Measurements from ENCODE around the gene PAQR5.
"Not testable (repeated sequence)": the region's sequence is repeated elsewhere in the genome, so short reads cannot be mapped to it uniquely, and the experiment has no call there.

PAQR5 gene

GRCh38 chr15:69375151-69375790, 76.6 kb downstream of the PAQR5 start:
- Histone ChIP-seq H3K9ac (ENCODE audit: low read depth, low read length) (no peak overlapping the region), H3K36me3 (ENCODE audit: insufficient read depth, low read length) (no peaks in the 10 kb centered on the region), H3K4me1 (ENCODE audit: insufficient read depth, low read length) (no peaks in the 10 kb centered on the region), H3K9me3 (ENCODE audit: control insufficient read depth, insufficient read depth, low read length) (no peaks in the 10 kb centered on the region)

DNA sequence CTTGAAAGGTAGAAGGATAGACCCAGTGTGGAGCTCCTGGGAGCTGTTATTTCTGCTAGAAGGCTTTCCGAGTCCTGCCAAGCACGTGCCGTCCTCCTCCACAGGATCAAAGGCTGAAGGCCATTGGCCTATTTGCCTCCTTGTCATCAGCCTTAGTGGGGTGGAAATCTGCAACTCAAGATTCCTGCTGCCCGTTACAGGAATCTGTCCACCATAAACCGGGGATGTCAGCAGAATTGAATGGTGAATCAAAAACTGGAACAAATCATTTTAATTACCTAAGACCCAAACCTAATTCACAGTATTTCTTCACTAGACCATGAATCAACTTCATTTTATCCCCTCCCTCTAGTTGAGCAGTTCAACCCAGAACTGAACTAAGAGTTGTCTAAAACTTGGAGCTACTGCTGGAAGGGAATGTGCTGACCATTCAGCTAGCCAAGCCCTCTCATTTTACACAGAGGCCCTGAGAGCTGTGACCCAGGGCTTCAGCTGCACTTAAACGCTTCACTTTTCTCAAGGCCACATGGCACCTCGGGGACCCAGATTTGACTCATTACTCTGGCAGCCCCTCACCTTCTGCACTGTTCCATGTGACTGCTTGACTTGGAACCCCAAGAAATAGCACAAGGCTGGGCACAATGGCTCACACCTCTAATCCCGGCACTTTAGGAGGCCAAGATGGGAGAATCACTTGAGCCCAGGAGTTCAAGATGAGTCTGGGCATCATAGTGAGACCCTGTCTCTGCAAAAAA, 78.7 kb downstream of the PAQR5 start:
- no peaks in the 10 kb centered on the region for H3K36me3 ChIP-seq (ENCODE audit: insufficient read depth, low read length)
- H3K4me1 ChIP-seq (ENCODE audit: insufficient read depth, low read length) = no peaks in the 10 kb centered on the region
- no peaks in the 10 kb centered on the region for H3K9me3 ChIP-seq (ENCODE audit: control insufficient read depth, insufficient read depth, low read length)
- H3K9ac ChIP-seq (ENCODE audit: low read depth, low read length) = no peak overlapping the region

GRCh38 chr15:69380100-69380725, 81.5 kb downstream of the PAQR5 start:
- Histone ChIP-seq H3K9me3 (ENCODE audit: control insufficient read depth, insufficient read depth, low read length) (no peaks in the 10 kb centered on the region), H3K4me1 (ENCODE audit: insufficient read depth, low read length) (no peaks in the 10 kb centered on the region), H3K36me3 (ENCODE audit: insufficient read depth, low read length) (no peaks in the 10 kb centered on the region), H3K9ac (ENCODE audit: low read depth, low read length) (no peak overlapping the region)

GRCh38 chr15:69380726-69381105, 82.0 kb downstream of the PAQR5 start:
- Histone ChIP-seq H3K36me3 (ENCODE audit: insufficient read depth, low read length) (no peaks in the 10 kb centered on the region), H3K4me1 (ENCODE audit: insufficient read depth, low read length) (no peaks in the 10 kb centered on the region), H3K9ac (ENCODE audit: low read depth, low read length) (no peak overlapping the region), H3K9me3 (ENCODE audit: control insufficient read depth, insufficient read depth, low read length) (no peaks in the 10 kb centered on the region)

GRCh38 chr15:69382176-69382575, 83.5 kb downstream of the PAQR5 start:
- H3K9me3 ChIP-seq (ENCODE audit: control insufficient read depth, insufficient read depth, low read length); H3K36me3 ChIP-seq (ENCODE audit: insufficient read depth, low read length); H3K9ac ChIP-seq (ENCODE audit: low read depth, low read length); H3K4me1 ChIP-seq (ENCODE audit: insufficient read depth, low read length): not testable (repeated sequence)

DNA sequence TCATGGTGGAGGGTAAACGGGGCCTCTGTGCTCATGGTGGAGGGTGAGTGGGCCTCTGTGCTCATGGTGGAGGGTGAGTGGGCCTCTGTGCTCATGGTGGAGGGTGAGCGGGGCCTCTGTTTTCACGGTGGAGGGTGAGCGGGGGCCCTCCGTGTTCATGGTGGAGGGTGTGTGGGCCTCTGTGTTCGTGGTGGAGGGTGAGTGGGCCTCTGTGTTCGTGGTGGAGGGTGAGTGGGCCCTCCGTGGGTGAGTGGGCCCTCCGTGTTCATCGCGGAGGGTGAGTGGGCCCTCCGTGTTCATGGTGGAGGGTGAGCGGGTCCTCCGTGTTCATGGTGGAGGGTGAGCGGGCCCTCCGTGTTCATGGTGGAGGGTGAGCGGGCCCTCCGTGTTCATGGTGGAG, 85.4 kb downstream of the PAQR5 start:
- H3K4me1 ChIP-seq (ENCODE audit: insufficient read depth, low read length); H3K9me3 ChIP-seq (ENCODE audit: control insufficient read depth, insufficient read depth, low read length); H3K9ac ChIP-seq (ENCODE audit: low read depth, low read length); H3K36me3 ChIP-seq (ENCODE audit: insufficient read depth, low read length): not testable (repeated sequence)

GRCh38 chr15:69384626-69385598, 86.2 kb downstream of the PAQR5 start:
- no peaks in the 10 kb centered on the region for H3K9me3 ChIP-seq (ENCODE audit: control insufficient read depth, insufficient read depth, low read length)
- no peaks in the 10 kb centered on the region for H3K36me3 ChIP-seq (ENCODE audit: insufficient read depth, low read length)
- peaks cover 4% of the 10 kb centered on the region; the same call in 1 of the 2 replicates for H3K4me1 ChIP-seq (ENCODE audit: insufficient read depth, low read length)
- no peak overlapping the region for H3K9ac ChIP-seq (ENCODE audit: low read depth, low read length)

- no peaks in the 10 kb centered on the region for H3K36me3 ChIP-seq (ENCODE audit: insufficient read depth, low read length)
- H3K4me1 ChIP-seq (ENCODE audit: insufficient read depth, low read length) = peaks cover 4% of the 10 kb centered on the region; the same call in 1 of the 2 replicates
- no peaks in the 10 kb centered on the region for H3K9me3 ChIP-seq (ENCODE audit: control insufficient read depth, insufficient read depth, low read length)
- no peak overlapping the region for H3K9ac ChIP-seq (ENCODE audit: low read depth, low read length)
Observed at GRCh38 chr15:69385831-69386230, 87.1 kb downstream of the PAQR5 start.

DNA sequence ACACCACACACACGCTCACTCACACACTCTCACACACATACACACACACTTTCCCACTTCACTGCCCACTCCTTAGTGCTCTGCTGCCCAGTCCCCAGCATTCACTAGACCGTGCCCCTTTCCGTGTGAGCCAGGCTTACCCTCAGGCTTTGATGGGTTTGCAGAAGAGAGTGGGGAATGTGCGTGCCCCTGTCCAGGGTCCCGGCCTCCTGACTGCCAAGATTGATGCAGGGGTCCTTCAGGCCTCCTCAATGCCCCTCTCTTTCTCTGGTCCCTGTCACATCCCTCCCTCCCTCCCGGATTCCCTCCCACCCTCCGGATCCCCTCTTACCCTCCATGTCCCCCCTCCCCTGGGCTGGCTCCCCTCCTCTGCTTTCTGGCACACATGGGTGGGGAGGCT, 87.6 kb downstream of the PAQR5 start:
- H3K9ac ChIP-seq (ENCODE audit: low read depth, low read length) = no peak overlapping the region
- H3K9me3 ChIP-seq (ENCODE audit: control insufficient read depth, insufficient read depth, low read length) = no peaks in the 10 kb centered on the region
- no peaks in the 10 kb centered on the region for H3K36me3 ChIP-seq (ENCODE audit: insufficient read depth, low read length)
- peaks cover 4% of the 10 kb centered on the region; the same call in 1 of the 2 replicates for H3K4me1 ChIP-seq (ENCODE audit: insufficient read depth, low read length)

GRCh38 chr15:69388260-69388705, 89.6 kb downstream of the PAQR5 start:
- no peaks in the 10 kb centered on the region for H3K36me3 ChIP-seq (ENCODE audit: insufficient read depth, low read length)
- no peaks in the 10 kb centered on the region for H3K9me3 ChIP-seq (ENCODE audit: control insufficient read depth, insufficient read depth, low read length)
- no peak overlapping the region for H3K9ac ChIP-seq (ENCODE audit: low read depth, low read length)
- H3K4me1 ChIP-seq (ENCODE audit: insufficient read depth, low read length) = peaks cover 9% of the 10 kb centered on the region; the same call in 1 of the 2 replicates

- H3K9me3 ChIP-seq (ENCODE audit: control insufficient read depth, insufficient read depth, low read length) = no peaks in the 10 kb centered on the region
- H3K9ac ChIP-seq (ENCODE audit: low read depth, low read length) = no peak overlapping the region
- H3K36me3 ChIP-seq (ENCODE audit: insufficient read depth, low read length) = no peaks in the 10 kb centered on the region
- peaks cover 20% of the 10 kb centered on the region for H3K4me1 ChIP-seq (ENCODE audit: insufficient read depth, low read length)
Observed at GRCh38 chr15:69389426-69389825, 90.7 kb downstream of the PAQR5 start.

DNA sequence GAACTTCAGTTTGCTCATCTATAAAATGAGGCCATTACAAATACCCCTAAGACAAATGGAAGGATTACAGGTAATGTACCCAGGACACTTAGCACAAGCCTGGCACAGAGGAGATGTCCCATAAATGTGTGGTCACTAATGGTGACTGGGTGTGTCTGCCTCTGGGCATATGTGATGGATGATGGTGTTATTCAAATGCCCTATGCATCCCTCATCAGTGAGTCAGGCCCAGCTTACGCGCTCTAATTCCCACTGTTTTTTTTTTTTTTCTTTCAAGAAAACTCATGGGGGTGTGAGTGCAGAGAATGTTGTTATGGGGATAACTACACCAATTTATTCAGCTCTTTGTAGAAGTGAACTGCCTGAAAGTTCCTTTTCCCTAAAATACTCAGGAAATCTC, 91.9 kb downstream of the PAQR5 start:
- H3K36me3 ChIP-seq (ENCODE audit: insufficient read depth, low read length) = no peaks in the 10 kb centered on the region
- no peaks in the 10 kb centered on the region for H3K9me3 ChIP-seq (ENCODE audit: control insufficient read depth, insufficient read depth, low read length)
- no peak overlapping the region for H3K9ac ChIP-seq (ENCODE audit: low read depth, low read length)
- peaks cover 21% of the 10 kb centered on the region for H3K4me1 ChIP-seq (ENCODE audit: insufficient read depth, low read length)

DNA sequence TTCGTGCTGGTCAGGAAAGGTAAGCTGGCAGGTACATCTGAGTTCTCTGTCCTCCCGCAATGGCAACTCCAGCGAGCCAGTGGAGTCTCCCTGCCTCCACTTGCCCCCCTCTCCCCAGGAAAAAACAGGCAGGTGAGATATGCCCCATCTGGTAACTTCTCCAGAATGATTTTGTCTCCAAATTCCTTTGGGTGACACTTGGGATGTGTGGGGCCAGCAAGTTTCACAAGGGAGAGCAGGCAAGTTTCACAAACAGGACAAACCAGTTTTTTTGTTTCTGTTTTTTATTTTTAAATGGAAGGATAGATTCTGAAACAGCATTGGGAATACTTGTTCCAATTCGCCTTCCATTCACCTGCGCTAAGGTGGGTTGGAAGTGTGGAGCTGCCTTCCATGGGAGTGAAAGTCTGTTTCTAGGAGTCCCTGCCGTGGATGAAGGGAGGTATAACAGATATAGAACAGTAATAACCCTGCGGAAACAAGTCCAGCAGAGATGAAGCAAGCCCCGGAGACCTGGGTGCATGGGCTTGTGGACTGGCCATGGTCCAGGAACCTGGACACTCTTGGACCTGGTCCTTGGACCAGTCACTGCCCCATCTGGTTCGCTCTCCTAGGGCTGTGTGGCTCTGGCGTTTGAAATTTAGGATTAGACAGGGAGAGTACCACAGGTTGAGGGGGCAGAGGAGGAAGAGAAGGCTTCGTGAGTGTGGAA, 92.5 kb downstream of the PAQR5 start:
- H3K4me1 ChIP-seq (ENCODE audit: insufficient read depth, low read length) = peaks cover 21% of the 10 kb centered on the region

More for the DNA sequence above, 92.5 kb downstream of the PAQR5 start:
- Histone ChIP-seq H3K9me3 (ENCODE audit: control insufficient read depth, insufficient read depth, low read length) (no peaks in the 10 kb centered on the region), H3K36me3 (ENCODE audit: insufficient read depth, low read length) (no peaks in the 10 kb centered on the region), H3K9ac (ENCODE audit: low read depth, low read length) (no peak overlapping the region)
